SH-SY5Y (cell line): ENCODE data around the gene CRYBG2.

Experiments used
- GATA2 ChIP-seq: IDR thresholded peaks from 2 replicates; pipeline ENCODE4 v1.6.1; 2011; ENCODE audit warnings: mild to moderate bottlenecking, low read depth, low read length
- GATA3 ChIP-seq: IDR thresholded peaks from 2 replicates; pipeline ENCODE4 v1.6.1; 2011; ENCODE audit warnings: low read depth, mild to moderate bottlenecking, low read length, moderate library complexity

- TF ChIP-seq GATA2, result no peak
- no peak for TF ChIP-seq GATA3
Observed at GRCh38 chr1:26387447-26387846, 33.5 kb upstream of the CRYBG2 start.
